Stomach (tissue), 9 donors: ENCODE results near the gene PC. TPM values are rescaled to one million over a fixed set of nuclear protein-coding genes. Genes with fewer than 3 reads are reported as not detected.
A peak's percentile ranks its signal among the peaks of the same experiment; 100 is the strongest.

Experiments used
- DNase-seq, 2 donors: peaks; one replicate each; pipeline versions ENCODE4 v3.0.0 to v3.0.0-alpha.2; 2013 to 2019
- H3K27ac ChIP-seq, 5 donors: fragments of 200-600 bp in 4 of 5; sonication (generic) in 4 of 5; one replicate each; pipeline ENCODE4 v1.5.1; 2013 to 2019; ENCODE audit warnings: mild to moderate bottlenecking in 1 of 5, moderate library complexity in 1 of 5
- H3K27me3 ChIP-seq, 3 donors: fragments of 200-600 bp; sonication (generic); one replicate each; pipeline ENCODE4 v1.5.1; 2017 to 2019; ENCODE audit warnings: mixed run types in 1 of 3
- H3K36me3 ChIP-seq, 4 donors: fragments of 200-600 bp; sonication (generic); 1 replicate in 3 of 4; 2 replicates in 1 of 4; pipeline ENCODE4 v1.5.1; 2016 to 2019
- H3K4me1 ChIP-seq, 4 donors: fragments of 200-600 bp; sonication (generic); one replicate each; pipeline ENCODE4 v1.5.1; 2016 to 2019
- H3K4me3 ChIP-seq, 4 donors: fragments of 200-600 bp; sonication (generic) in 3 of 4; one replicate each; pipeline ENCODE4 v1.5.1; 2016 to 2019; ENCODE audit warnings: mild to moderate bottlenecking in 1 of 4
- H3K9me3 ChIP-seq, 4 donors: fragments of 200-600 bp; sonication (generic); one replicate each; pipeline ENCODE4 v1.5.1; 2016 to 2019
- CTCF ChIP-seq, 7 experiments: fragments of 450-650 bp in 4 of 7; fragments of 200-600 bp in 3 of 7; sonication (generic) in 3 of 7; IDR thresholded peaks; one replicate each; pipeline ENCODE4 v1.5.1; 2016 to 2019; ENCODE audit warnings: antibody characterized with exemption in 7 of 7, control low read depth in 2 of 7, mild to moderate bottlenecking in 1 of 7
- EP300 ChIP-seq: sonication (generic); formaldehyde crosslinking; IDR thresholded peaks from one replicate; pipeline ENCODE4 v1.6.1; 2017; ENCODE audit warnings: antibody characterized with exemption
- POLR2A ChIP-seq, 4 donors: fragments of 450-650 bp; IDR thresholded peaks; one replicate each; pipeline ENCODE4 v1.6.1; 2016; ENCODE audit warnings: antibody characterized with exemption in 4 of 4, control low read depth in 2 of 4, mild to moderate bottlenecking in 1 of 4, moderate library complexity in 1 of 4
- POLR2AphosphoS5 ChIP-seq, 3 donors: sonication (generic); formaldehyde crosslinking; IDR thresholded peaks; one replicate each; pipeline ENCODE4 v1.6.1; 2016; ENCODE audit warnings: antibody characterized with exemption in 3 of 3
- WGBS, 5 donors: extraction: QIAGEN DNeasy Blood & Tissue Kit in 3 of 5; methylation state at CpG; one replicate each; pipeline versions ENCODE4 v1.1.5 to v1.1.7; 2013 to 2018; 5-methylcytosine and 5-hydroxymethylcytosine counted together
- intact Hi-C: fragments of 100-400 bp; cut with DNase I; formaldehyde crosslinking; loops from one replicate; pipeline ENCODE4 v1.15.1; 2023; ENCODE audit warnings: low total_unique reads
- polyA plus RNA-seq, 3 donors: library from polyadenylated mRNA; stranded (reverse); fragments of 200-250 nt; gene quantifications; one replicate each; pipeline ENCODE4 v1.2.3, GENCODE V29; 2013
- total RNA-seq, 5 donors: library from RNA; depleted of rRNA; stranded (reverse); fragments of >200 nt; gene quantifications; one replicate each; pipeline versions ENCODE4 v1.1.0 to v1.2.3, GENCODE V29; 2014 to 2016
- donor health status: healthy with polysubstance abuse.
- donor health status: Bipolar disorder and iron deficiency.
- donor health status: healthy.

PC gene
- total and polyA plus RNA-seq, 8 donors, result 0.58 to 86.0 (median 22.3) TPM

- H3K27me3 ChIP-seq, result no peaks in the 10 kb centered on the region
- peaks cover 50 to 54% (median 51%) of the 10 kb centered on the region in 4 donors for H3K4me1 ChIP-seq
- intact Hi-C loops, result no loop called here
- no peak for DNase-seq
- H3K27ac ChIP-seq, result no peak overlapping the region
- no peaks in the 10 kb centered on the region for H3K9me3 ChIP-seq
- H3K36me3 ChIP-seq, result no peaks in the 10 kb centered on the region
- no peak overlapping the region for H3K4me3 ChIP-seq
- TF ChIP-seq CTCF (IDR thresholded peaks at IDR 0.05), result no peak
- no peak for TF ChIP-seq POLR2AphosphoS5 (IDR thresholded peaks at IDR 0.05)
- 94 to 98% (median 96%) methylated on average over 4 of the region's 4 CpGs for WGBS, 5 donors
Observed at GRCh38 chr11:66884443-66884842, 73.7 kb downstream of the PC start.

GRCh38 chr11:66883016-66883965 is 74.9 kb downstream of the PC start:
- intact Hi-C loops, result no loop called here
- peaks cover 58 to 65% (median 62%) of the 10 kb centered on the region in 4 donors for H3K4me1 ChIP-seq
- TF ChIP-seq CTCF (IDR thresholded peaks at IDR 0.05) (peak in 5 of 7 experiments; percentile 57 to 79 (median 69)), POLR2A (IDR thresholded peaks at IDR 0.05) (no peak), POLR2AphosphoS5 (IDR thresholded peaks at IDR 0.05) (peak in 1 of 3 donors; percentile 58), EP300 (no peak)
- H3K4me3 ChIP-seq, result peak overlapping the region; percentile 29 to 37 (median 31)
- peak overlapping the region; percentile 42 to 80 (median 72) for H3K27ac ChIP-seq
- H3K36me3 ChIP-seq, result no peaks in the 10 kb centered on the region
- peak; percentile 79 to 84 for DNase-seq
- 28 to 37% (median 31%) methylated on average over 29 of the region's 29 CpGs for WGBS, 5 donors
- H3K9me3 ChIP-seq, result no peaks in the 10 kb centered on the region
- no peaks in the 10 kb centered on the region for H3K27me3 ChIP-seq

GRCh38 chr11:66882561-66883015 is 75.6 kb downstream of the PC start:
- 25 to 39% (median 29%) methylated on average over 12 to 14 of the region's 14 CpGs for WGBS, 5 donors

More at GRCh38 chr11:66882561-66883015, 75.6 kb downstream of the PC start:
- Histone ChIP-seq H3K36me3 (no peaks in the 10 kb centered on the region), H3K4me1 (peaks cover 58 to 66% (median 64%) of the 10 kb centered on the region in 4 donors), H3K27ac (peak overlapping the region; percentile 42 to 80 (median 72)), H3K9me3 (no peaks in the 10 kb centered on the region), H3K27me3 (no peaks in the 10 kb centered on the region), H3K4me3 (peak overlapping the region; percentile 29 to 37 (median 31))
- intact Hi-C loops, result no loop called here
- TF ChIP-seq POLR2A (IDR thresholded peaks at IDR 0.05) (no peak), EP300 (no peak), CTCF (IDR thresholded peaks at IDR 0.05) (no peak), POLR2AphosphoS5 (IDR thresholded peaks at IDR 0.05) (no peak)
- peak; percentile 60 to 87 for DNase-seq
